Fibroblast of lung (primary cell): ENCODE results near the gene MTHFD1.

Source experiments
- CTCF ChIP-seq, 2 donors: IDR thresholded peaks in 1 of 2; conservative IDR thresholded peaks in 1 of 2; 1 replicate in 1 of 2; 2 replicates in 1 of 2; pipeline ENCODE4 v1.5.1; 2011 to 2012; ENCODE audit warnings: low read length in 2 of 2, control low read depth in 1 of 2, inconsistent platforms in 1 of 2, low read depth in 1 of 2, mild to moderate bottlenecking in 1 of 2
- EZH2 ChIP-seq: IDR thresholded peaks from 2 replicates; pipeline ENCODE4 v1.5.1; 2012; ENCODE audit warnings: low read length, control low read depth, mild to moderate bottlenecking; ENCODE audit errors: missing control alignments

- TF ChIP-seq CTCF (conservative IDR thresholded peaks at IDR 0.05 in 1 of 2, IDR thresholded peaks at IDR 0.05 in 1 of 2; ENCODE audit: low read depth in 1 of 2, low read length in 2 of 2) (no peak), EZH2 (no peak)
These were observed 40.4 kb upstream of the MTHFD1 start for GRCh38 chr14:64347748-64348147.
